Lower lobe of right lung (tissue), 2 donors: ENCODE data around the gene ZNF326. TPM values are rescaled to one million over a fixed set of nuclear protein-coding genes. Genes with fewer than 3 reads are reported as not detected.

ENCODE experiments used
- ATAC-seq, 2 donors: fragments of 200-7000 bp; cut with Tn5 transposase; one replicate each; pipeline ENCODE4 v1.9.1; 2020 to 2022; ENCODE audit warnings: mild to moderate bottlenecking in 2 of 2, moderate library complexity in 2 of 2
- DNase-seq: peaks from one replicate; pipeline ENCODE4 v3.0.0-alpha.2; 2020
- H3K27ac ChIP-seq: fragments of 200-600 bp; one replicate; pipeline ENCODE4 v1.8.0; 2022
- H3K27me3 ChIP-seq: fragments of 200-600 bp; one replicate; pipeline ENCODE4 v1.8.0; 2022; ENCODE audit warnings: low read depth
- H3K36me3 ChIP-seq: fragments of 200-600 bp; one replicate; pipeline ENCODE4 v1.8.0; 2022; ENCODE audit warnings: mild to moderate bottlenecking
- H3K4me1 ChIP-seq: fragments of 200-600 bp; one replicate; pipeline ENCODE4 v1.8.0; 2022
- H3K4me3 ChIP-seq: fragments of 200-600 bp; one replicate; pipeline ENCODE4 v1.8.0; 2022; ENCODE audit warnings: mild to moderate bottlenecking
- H3K9me3 ChIP-seq: fragments of 200-600 bp; one replicate; pipeline ENCODE4 v1.8.0; 2022
- CTCF ChIP-seq: fragments of 200-600 bp; IDR thresholded peaks from one replicate; pipeline ENCODE4 v1.8.0; 2022; ENCODE audit warnings: antibody characterized with exemption, mild to moderate bottlenecking
- intact Hi-C: fragments of 100-400 bp; cut with DNase I; formaldehyde crosslinking; loops from one replicate; pipeline ENCODE4 v1.11.0; 2022
- total RNA-seq: library from RNA; stranded (reverse); fragmentation: NEBNext Ultra II Directional; extraction: Animal tissue kit (Norgen Biotek cat#: 25700); gene quantifications from one replicate; pipeline ENCODE4 v1.2.1, GENCODE V29; 2021
- donor health status: DM: no; HTN: yes; CAD: no; lungs with severe emphysema.

The ZNF326 gene
- total RNA-seq, 1 donor from 2014 or later: 16.1 TPM

DNA sequence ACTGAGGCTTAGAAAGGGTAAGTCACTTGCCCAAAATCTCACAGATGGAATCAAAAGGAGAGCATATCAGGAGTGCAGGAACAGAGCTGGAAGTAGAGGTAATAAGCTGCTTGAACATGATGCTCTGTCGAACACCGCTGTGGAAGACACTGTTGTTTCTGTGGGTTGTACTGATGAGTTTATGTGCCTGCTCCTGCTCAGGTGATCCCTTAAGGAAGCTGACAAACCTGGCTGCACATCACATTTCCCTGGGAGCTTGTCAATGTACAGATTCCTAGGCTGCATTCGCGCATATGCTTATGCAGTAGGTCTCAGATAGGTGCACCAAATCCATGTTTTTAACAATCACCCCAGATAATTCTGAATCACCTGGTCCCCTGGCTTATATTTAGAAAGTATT is 79.7 kb downstream of the ZNF326 start:
- no peak overlapping the region for H3K4me3 ChIP-seq
- no peak overlapping the region for H3K27ac ChIP-seq
- no peaks in the 10 kb centered on the region for H3K27me3 ChIP-seq
- intact Hi-C loops: no loop called here
- H3K9me3 ChIP-seq: no peaks in the 10 kb centered on the region
- no peaks in the 10 kb centered on the region for H3K36me3 ChIP-seq
- no peak for TF ChIP-seq CTCF
- DNase-seq: no peak
- no peaks in the 10 kb centered on the region for H3K4me1 ChIP-seq
- no peak for ATAC-seq

- intact Hi-C loops: no loop called here
Measured at GRCh38 chr1:90074970-90075391, 80.1 kb downstream of the ZNF326 start.

GRCh38 chr1:90083995-90084394 is 89.1 kb downstream of the ZNF326 start:
- Histone ChIP-seq H3K4me3 (no peak overlapping the region), H3K27ac (no peak overlapping the region), H3K4me1 (no peaks in the 10 kb centered on the region), H3K27me3 (no peaks in the 10 kb centered on the region), H3K36me3 (no peaks in the 10 kb centered on the region), H3K9me3 (no peaks in the 10 kb centered on the region)
- intact Hi-C loops: no loop called here
- TF ChIP-seq CTCF: no peak
- ATAC-seq (no peak), DNase-seq (no peak)

More at GRCh38 chr1:90074970-90075391, 80.1 kb downstream of the ZNF326 start:
- Histone ChIP-seq H3K4me1 (no peaks in the 10 kb centered on the region), H3K4me3 (no peak overlapping the region), H3K36me3 (no peaks in the 10 kb centered on the region), H3K27ac (no peak overlapping the region), H3K27me3 (no peaks in the 10 kb centered on the region), H3K9me3 (no peaks in the 10 kb centered on the region)
- ATAC-seq (no peak), DNase-seq (no peak)
- TF ChIP-seq CTCF: no peak

Other genes starting within 250 kb of the ZNF326 start
- 22.2 TPM for gene LRRC8D, start 174.1 kb upstream of the ZNF326 start, total RNA-seq